H1 (cell line): Measurements from ENCODE around the gene GNG7. TPM values are rescaled to one million over a fixed set of nuclear protein-coding genes. Genes with fewer than 3 reads are reported as not detected.

Experiments used
- EZH2 ChIP-seq: fragments of 200-600 bp; sonication (generic); IDR thresholded peaks from 2 replicates; pipeline ENCODE4 v1.7.1; 2012; ENCODE audit warnings: low read depth, mild to moderate bottlenecking, moderate library complexity, low read length, inconsistent platforms; ENCODE audit not compliant: severe bottlenecking
- polyA plus RNA-seq, 7 experiments: library from polyadenylated mRNA; depleted of rRNA in 3 of 7; stranded (reverse) in 5 of 7; unstranded in 2 of 7; fragments of >200 nt in 5 of 7; fragments of 200-250 nt in 2 of 7; gene quantifications; 1 replicate in 5 of 7; 2 replicates in 1 of 7; 4 replicates in 1 of 7; pipeline versions ENCODE4 v1.2.1 to v1.2.3, GENCODE V29; 2011 to 2013; ENCODE audit warnings: missing spikeins in 2 of 7, mixed read lengths in 2 of 7
- total RNA-seq: library from RNA; stranded (reverse); fragmentation: NEBNext Ultra II Directional; extraction: Animal tissue kit (Norgen Biotek cat#: 25700); gene quantifications from 2 replicates; pipeline ENCODE4 v1.2.1, GENCODE V29; 2021
- TF ChIP-seq, protein P1 (sequence below): fragments of 300-600 bp; sonication (generic); IDR thresholded peaks from 2 replicates; pipeline ENCODE4 v1.7.1; 2012; ENCODE audit warnings: low read length, moderate library complexity, mild to moderate bottlenecking, inconsistent platforms; ENCODE audit not compliant: insufficient replicate concordance

GNG7 gene
- total and polyA plus RNA-seq, 2 of the 8 experiments (the other 6 are each of a cell fraction or from before 2014, with no cell fraction given), result 2.8 to 7.8 TPM

- TF ChIP-seq, protein P1, sequence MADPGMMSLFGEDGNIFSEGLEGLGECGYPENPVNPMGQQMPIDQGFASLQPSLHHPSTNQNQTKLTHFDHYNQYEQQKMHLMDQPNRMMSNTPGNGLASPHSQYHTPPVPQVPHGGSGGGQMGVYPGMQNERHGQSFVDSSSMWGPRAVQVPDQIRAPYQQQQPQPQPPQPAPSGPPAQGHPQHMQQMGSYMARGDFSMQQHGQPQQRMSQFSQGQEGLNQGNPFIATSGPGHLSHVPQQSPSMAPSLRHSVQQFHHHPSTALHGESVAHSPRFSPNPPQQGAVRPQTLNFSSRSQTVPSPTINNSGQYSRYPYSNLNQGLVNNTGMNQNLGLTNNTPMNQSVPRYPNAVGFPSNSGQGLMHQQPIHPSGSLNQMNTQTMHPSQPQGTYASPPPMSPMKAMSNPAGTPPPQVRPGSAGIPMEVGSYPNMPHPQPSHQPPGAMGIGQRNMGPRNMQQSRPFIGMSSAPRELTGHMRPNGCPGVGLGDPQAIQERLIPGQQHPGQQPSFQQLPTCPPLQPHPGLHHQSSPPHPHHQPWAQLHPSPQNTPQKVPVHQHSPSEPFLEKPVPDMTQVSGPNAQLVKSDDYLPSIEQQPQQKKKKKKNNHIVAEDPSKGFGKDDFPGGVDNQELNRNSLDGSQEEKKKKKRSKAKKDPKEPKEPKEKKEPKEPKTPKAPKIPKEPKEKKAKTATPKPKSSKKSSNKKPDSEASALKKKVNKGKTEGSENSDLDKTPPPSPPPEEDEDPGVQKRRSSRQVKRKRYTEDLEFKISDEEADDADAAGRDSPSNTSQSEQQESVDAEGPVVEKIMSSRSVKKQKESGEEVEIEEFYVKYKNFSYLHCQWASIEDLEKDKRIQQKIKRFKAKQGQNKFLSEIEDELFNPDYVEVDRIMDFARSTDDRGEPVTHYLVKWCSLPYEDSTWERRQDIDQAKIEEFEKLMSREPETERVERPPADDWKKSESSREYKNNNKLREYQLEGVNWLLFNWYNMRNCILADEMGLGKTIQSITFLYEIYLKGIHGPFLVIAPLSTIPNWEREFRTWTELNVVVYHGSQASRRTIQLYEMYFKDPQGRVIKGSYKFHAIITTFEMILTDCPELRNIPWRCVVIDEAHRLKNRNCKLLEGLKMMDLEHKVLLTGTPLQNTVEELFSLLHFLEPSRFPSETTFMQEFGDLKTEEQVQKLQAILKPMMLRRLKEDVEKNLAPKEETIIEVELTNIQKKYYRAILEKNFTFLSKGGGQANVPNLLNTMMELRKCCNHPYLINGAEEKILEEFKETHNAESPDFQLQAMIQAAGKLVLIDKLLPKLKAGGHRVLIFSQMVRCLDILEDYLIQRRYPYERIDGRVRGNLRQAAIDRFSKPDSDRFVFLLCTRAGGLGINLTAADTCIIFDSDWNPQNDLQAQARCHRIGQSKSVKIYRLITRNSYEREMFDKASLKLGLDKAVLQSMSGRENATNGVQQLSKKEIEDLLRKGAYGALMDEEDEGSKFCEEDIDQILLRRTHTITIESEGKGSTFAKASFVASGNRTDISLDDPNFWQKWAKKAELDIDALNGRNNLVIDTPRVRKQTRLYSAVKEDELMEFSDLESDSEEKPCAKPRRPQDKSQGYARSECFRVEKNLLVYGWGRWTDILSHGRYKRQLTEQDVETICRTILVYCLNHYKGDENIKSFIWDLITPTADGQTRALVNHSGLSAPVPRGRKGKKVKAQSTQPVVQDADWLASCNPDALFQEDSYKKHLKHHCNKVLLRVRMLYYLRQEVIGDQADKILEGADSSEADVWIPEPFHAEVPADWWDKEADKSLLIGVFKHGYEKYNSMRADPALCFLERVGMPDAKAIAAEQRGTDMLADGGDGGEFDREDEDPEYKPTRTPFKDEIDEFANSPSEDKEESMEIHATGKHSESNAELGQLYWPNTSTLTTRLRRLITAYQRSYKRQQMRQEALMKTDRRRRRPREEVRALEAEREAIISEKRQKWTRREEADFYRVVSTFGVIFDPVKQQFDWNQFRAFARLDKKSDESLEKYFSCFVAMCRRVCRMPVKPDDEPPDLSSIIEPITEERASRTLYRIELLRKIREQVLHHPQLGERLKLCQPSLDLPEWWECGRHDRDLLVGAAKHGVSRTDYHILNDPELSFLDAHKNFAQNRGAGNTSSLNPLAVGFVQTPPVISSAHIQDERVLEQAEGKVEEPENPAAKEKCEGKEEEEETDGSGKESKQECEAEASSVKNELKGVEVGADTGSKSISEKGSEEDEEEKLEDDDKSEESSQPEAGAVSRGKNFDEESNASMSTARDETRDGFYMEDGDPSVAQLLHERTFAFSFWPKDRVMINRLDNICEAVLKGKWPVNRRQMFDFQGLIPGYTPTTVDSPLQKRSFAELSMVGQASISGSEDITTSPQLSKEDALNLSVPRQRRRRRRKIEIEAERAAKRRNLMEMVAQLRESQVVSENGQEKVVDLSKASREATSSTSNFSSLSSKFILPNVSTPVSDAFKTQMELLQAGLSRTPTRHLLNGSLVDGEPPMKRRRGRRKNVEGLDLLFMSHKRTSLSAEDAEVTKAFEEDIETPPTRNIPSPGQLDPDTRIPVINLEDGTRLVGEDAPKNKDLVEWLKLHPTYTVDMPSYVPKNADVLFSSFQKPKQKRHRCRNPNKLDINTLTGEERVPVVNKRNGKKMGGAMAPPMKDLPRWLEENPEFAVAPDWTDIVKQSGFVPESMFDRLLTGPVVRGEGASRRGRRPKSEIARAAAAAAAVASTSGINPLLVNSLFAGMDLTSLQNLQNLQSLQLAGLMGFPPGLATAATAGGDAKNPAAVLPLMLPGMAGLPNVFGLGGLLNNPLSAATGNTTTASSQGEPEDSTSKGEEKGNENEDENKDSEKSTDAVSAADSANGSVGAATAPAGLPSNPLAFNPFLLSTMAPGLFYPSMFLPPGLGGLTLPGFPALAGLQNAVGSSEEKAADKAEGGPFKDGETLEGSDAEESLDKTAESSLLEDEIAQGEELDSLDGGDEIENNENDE, result no peak
- no peak for TF ChIP-seq EZH2
Measured at GRCh38 chr19:2625434-2625833, 77.1 kb downstream of the GNG7 start (continued).
